ENCODE results near the gene MBD2.

The MBD2 gene

GRCh38 chr18:54112356-54112755 is 112.1 kb downstream of the MBD2 start:
- no peaks in the 10 kb centered on the region for H3K9me2 ChIP-seq (replicated peaks; ENCODE audit: insufficient read depth, low read length)
- no peak overlapping the region for H3K9ac ChIP-seq (ENCODE audit: low read length)
- H4K20me1 ChIP-seq (ENCODE audit: low read depth, low read length) = no peaks in the 10 kb centered on the region
- H3K4me3 ChIP-seq (ENCODE audit: insufficient read depth, low read length, poor library complexity, severe bottlenecking) = no peak overlapping the region
- H3K79me2 ChIP-seq (ENCODE audit: insufficient read depth, low read length) = no peaks in the 10 kb centered on the region
- H3K27ac ChIP-seq (ENCODE audit: low read depth, low read length) = no peak overlapping the region
- H2AFZ ChIP-seq (ENCODE audit: low read depth, low read length, severe bottlenecking) = no peak overlapping the region
- no peaks in the 10 kb centered on the region for H3K36me3 ChIP-seq (ENCODE audit: low read length)
- H3F3A ChIP-seq (ENCODE audit: insufficient read depth) = no peaks in the 10 kb centered on the region
- H3K4me2 ChIP-seq (ENCODE audit: low read depth, low read length, poor library complexity, severe bottlenecking) = no peak overlapping the region
- no peaks in the 10 kb centered on the region for H3K27me3 ChIP-seq (ENCODE audit: low read length)
- TF ChIP-seq EZH2phosphoT487 (conservative IDR thresholded peaks at IDR 0.05; ENCODE audit: low read length) = no peak
- no peak for TF ChIP-seq CTCF (IDR thresholded peaks at IDR 0.05; ENCODE audit: insufficient read depth, low read length, poor library complexity, severe bottlenecking)
- H3K9me3 ChIP-seq (ENCODE audit: insufficient read depth, low read length) = no peaks in the 10 kb centered on the region

- Histone ChIP-seq H3F3A (ENCODE audit: insufficient read depth) (no peaks in the 10 kb centered on the region), H3K9ac (ENCODE audit: low read length) (no peak overlapping the region), H3K27ac (ENCODE audit: low read depth, low read length) (no peak overlapping the region), H3K79me2 (ENCODE audit: insufficient read depth, low read length) (no peaks in the 10 kb centered on the region), H3K4me2 (ENCODE audit: low read depth, low read length, poor library complexity, severe bottlenecking) (no peak overlapping the region), H2AFZ (ENCODE audit: low read depth, low read length, severe bottlenecking) (no peak overlapping the region), H3K36me3 (ENCODE audit: low read length) (no peaks in the 10 kb centered on the region), H3K9me3 (ENCODE audit: insufficient read depth, low read length) (no peaks in the 10 kb centered on the region), H4K20me1 (ENCODE audit: low read depth, low read length) (no peaks in the 10 kb centered on the region), H3K9me2 (replicated peaks; ENCODE audit: insufficient read depth, low read length) (no peaks in the 10 kb centered on the region), H3K4me3 (ENCODE audit: insufficient read depth, low read length, poor library complexity, severe bottlenecking) (no peak overlapping the region), H3K27me3 (ENCODE audit: low read length) (no peaks in the 10 kb centered on the region)
- TF ChIP-seq CTCF (IDR thresholded peaks at IDR 0.05; ENCODE audit: insufficient read depth, low read length, poor library complexity, severe bottlenecking) (no peak), EZH2phosphoT487 (conservative IDR thresholded peaks at IDR 0.05; ENCODE audit: low read length) (no peak)
Observed at GRCh38 chr18:54109131-54109683, 115.3 kb downstream of the MBD2 start.

GRCh38 chr18:54102123-54102522 is 122.3 kb downstream of the MBD2 start:
- no peaks in the 10 kb centered on the region for H3F3A ChIP-seq (ENCODE audit: insufficient read depth)
- no peaks in the 10 kb centered on the region for H3K27me3 ChIP-seq (ENCODE audit: low read length)
- no peak overlapping the region for H2AFZ ChIP-seq (ENCODE audit: low read depth, low read length, severe bottlenecking)
- H3K9me2 ChIP-seq (replicated peaks; ENCODE audit: insufficient read depth, low read length) = no peaks in the 10 kb centered on the region
- H4K20me1 ChIP-seq (ENCODE audit: low read depth, low read length) = no peaks in the 10 kb centered on the region
- H3K9me3 ChIP-seq (ENCODE audit: insufficient read depth, low read length) = no peaks in the 10 kb centered on the region
- no peak overlapping the region for H3K4me2 ChIP-seq (ENCODE audit: low read depth, low read length, poor library complexity, severe bottlenecking)
- H3K79me2 ChIP-seq (ENCODE audit: insufficient read depth, low read length) = no peaks in the 10 kb centered on the region
- H3K27ac ChIP-seq (ENCODE audit: low read depth, low read length) = no peak overlapping the region
- no peak for TF ChIP-seq EZH2phosphoT487 (conservative IDR thresholded peaks at IDR 0.05; ENCODE audit: low read length)
- TF ChIP-seq CTCF (IDR thresholded peaks at IDR 0.05; ENCODE audit: insufficient read depth, low read length, poor library complexity, severe bottlenecking) = no peak
- H3K36me3 ChIP-seq (ENCODE audit: low read length) = no peaks in the 10 kb centered on the region
- H3K4me3 ChIP-seq (ENCODE audit: insufficient read depth, low read length, poor library complexity, severe bottlenecking) = no peak overlapping the region
- H3K9ac ChIP-seq (ENCODE audit: low read length) = no peak overlapping the region
